Measurements from ENCODE around the gene AP1S1. TPM values are rescaled to one million over a fixed set of nuclear protein-coding genes. Genes with fewer than 3 reads are reported as not detected.
"Not testable (repeated sequence)": the region's sequence is repeated elsewhere in the genome, so short reads cannot be mapped to it uniquely, and the experiment has no call there.

The AP1S1 gene
- total RNA-seq, 1 donor from 2014 or later = 181 TPM

- no peak overlapping the region for H3K4me3 ChIP-seq (ENCODE audit: insufficient read depth, low read depth, low read length)
- FAIRE-seq (no peak), DNase-seq (ENCODE audit: low read depth) (no peak)
- TF ChIP-seq EZH2 (IDR thresholded peaks at IDR 0.05; ENCODE audit: insufficient read depth, low read length) = no peak
- H3K36me3 ChIP-seq (ENCODE audit: insufficient read depth, low read length) = no peaks in the 10 kb centered on the region
- H3K79me2 ChIP-seq (ENCODE audit: insufficient read depth, low read length) = peaks cover 8% of the 10 kb centered on the region
- H2AFZ ChIP-seq (ENCODE audit: low read depth, low read length) = no peak overlapping the region
- no peaks in the 10 kb centered on the region for H3K9me3 ChIP-seq (ENCODE audit: insufficient read depth, low read depth, low read length)
- Mint-ChIP-seq H3K9me3 (ENCODE audit: unreplicated experiment) (peaks cover 4% of the 10 kb centered on the region), H3K27ac (ENCODE audit: unreplicated experiment) (no peak overlapping the region), H3K4me1 (ENCODE audit: low read depth, unreplicated experiment) (peaks cover 47% of the 10 kb centered on the region), H3K4me3 (ENCODE audit: unreplicated experiment) (no peak overlapping the region), H3K27me3 (ENCODE audit: low read depth, unreplicated experiment) (no peaks in the 10 kb centered on the region), H3K36me3 (ENCODE audit: low read depth, unreplicated experiment) (peaks cover 1% of the 10 kb centered on the region)
- H4K20me1 ChIP-seq (ENCODE audit: insufficient read depth, low read length) = no peaks in the 10 kb centered on the region
- no peaks in the 10 kb centered on the region for H3K27me3 ChIP-seq (ENCODE audit: insufficient read depth, low read length)
- H3K27ac ChIP-seq (ENCODE audit: low read depth, low read length) = peak overlapping the region; percentile 99
- peak overlapping the region; percentile 69 for H3K9ac ChIP-seq (ENCODE audit: low read length)
- peak overlapping the region; percentile 58 for H3K4me2 ChIP-seq (ENCODE audit: low read length)
- H3K4me1 ChIP-seq (ENCODE audit: insufficient read depth, low read length) = peaks cover 69% of the 10 kb centered on the region
Observed at GRCh38 chr7:101120315-101120714, 34.0 kb upstream of the AP1S1 start.

- peaks cover 49% of the 10 kb centered on the region for H3K4me1 Mint-ChIP-seq (ENCODE audit: low read depth, unreplicated experiment)
- H4K20me1 ChIP-seq (ENCODE audit: insufficient read depth, low read length); H3K27me3 Mint-ChIP-seq (ENCODE audit: low read depth, unreplicated experiment); H2AFZ ChIP-seq (ENCODE audit: low read depth, low read length); H3K4me3 Mint-ChIP-seq (ENCODE audit: unreplicated experiment); H3K4me3 ChIP-seq (ENCODE audit: insufficient read depth, low read depth, low read length); DNase-seq (ENCODE audit: low read depth); H3K9me3 ChIP-seq (ENCODE audit: insufficient read depth, low read depth, low read length); H3K36me3 ChIP-seq (ENCODE audit: insufficient read depth, low read length); H3K9me3 Mint-ChIP-seq (ENCODE audit: unreplicated experiment); H3K36me3 Mint-ChIP-seq (ENCODE audit: low read depth, unreplicated experiment); H3K27me3 ChIP-seq (ENCODE audit: insufficient read depth, low read length); FAIRE-seq: not testable (repeated sequence)
- peak overlapping the region; percentile 100 for H3K27ac Mint-ChIP-seq (ENCODE audit: unreplicated experiment)
- H3K4me2 ChIP-seq (ENCODE audit: low read length) = peak overlapping the region; percentile 86
- peaks cover 14% of the 10 kb centered on the region for H3K79me2 ChIP-seq (ENCODE audit: insufficient read depth, low read length)
- peak overlapping the region; percentile 55 for H3K9ac ChIP-seq (ENCODE audit: low read length)
- H3K27ac ChIP-seq (ENCODE audit: low read depth, low read length) = peak overlapping the region; percentile 89
- peaks cover 82% of the 10 kb centered on the region for H3K4me1 ChIP-seq (ENCODE audit: insufficient read depth, low read length)
Observed at GRCh38 chr7:101121631-101121990, 32.7 kb upstream of the AP1S1 start.

GRCh38 chr7:101121991-101122932 lies 32.0 kb upstream of the AP1S1 start:
- FAIRE-seq = peak; percentile 9

More at GRCh38 chr7:101121991-101122932, 32.0 kb upstream of the AP1S1 start:
- peaks cover 1% of the 10 kb centered on the region for H3K36me3 Mint-ChIP-seq (ENCODE audit: low read depth, unreplicated experiment)
- peaks cover 4% of the 10 kb centered on the region for H3K9me3 Mint-ChIP-seq (ENCODE audit: unreplicated experiment)
- Histone ChIP-seq H3K79me2 (ENCODE audit: insufficient read depth, low read length) (peaks cover 19% of the 10 kb centered on the region), H3K4me2 (ENCODE audit: low read length) (peak overlapping the region; percentile 86), H3K27ac (ENCODE audit: low read depth, low read length) (peak overlapping the region; percentile 89), H4K20me1 (ENCODE audit: insufficient read depth, low read length) (peaks cover 2% of the 10 kb centered on the region), H3K9me3 (ENCODE audit: insufficient read depth, low read depth, low read length) (no peaks in the 10 kb centered on the region), H2AFZ (ENCODE audit: low read depth, low read length) (no peak overlapping the region), H3K27me3 (ENCODE audit: insufficient read depth, low read length) (no peaks in the 10 kb centered on the region), H3K4me1 (ENCODE audit: insufficient read depth, low read length) (peaks cover 79% of the 10 kb centered on the region), H3K4me3 (ENCODE audit: insufficient read depth, low read depth, low read length) (peak overlapping the region; percentile 24), H3K36me3 (ENCODE audit: insufficient read depth, low read length) (no peaks in the 10 kb centered on the region), H3K9ac (ENCODE audit: low read length) (peak overlapping the region; percentile 86)
- peak overlapping the region; percentile 100 for H3K27ac Mint-ChIP-seq (ENCODE audit: unreplicated experiment)
- no peaks in the 10 kb centered on the region for H3K27me3 Mint-ChIP-seq (ENCODE audit: low read depth, unreplicated experiment)
- TF ChIP-seq EZH2 (IDR thresholded peaks at IDR 0.05; ENCODE audit: insufficient read depth, low read length) = no peak
- TF ChIP-seq CTCF (IDR thresholded peaks at IDR 0.05; ENCODE audit: insufficient read depth, low read depth, low read length) = no peak
- H3K4me3 Mint-ChIP-seq (ENCODE audit: unreplicated experiment) = peak overlapping the region; percentile 66
- peak; percentile 99 for DNase-seq (ENCODE audit: low read depth)
- H3K4me1 Mint-ChIP-seq (ENCODE audit: low read depth, unreplicated experiment) = peaks cover 47% of the 10 kb centered on the region
